Measurements from ENCODE around the gene PDE8B. TPM values are rescaled to one million over a fixed set of nuclear protein-coding genes. Genes with fewer than 3 reads are reported as not detected.

Gene PDE8B
- total RNA-seq, 1 donor from 2014 or later: 2.0 TPM

DNA sequence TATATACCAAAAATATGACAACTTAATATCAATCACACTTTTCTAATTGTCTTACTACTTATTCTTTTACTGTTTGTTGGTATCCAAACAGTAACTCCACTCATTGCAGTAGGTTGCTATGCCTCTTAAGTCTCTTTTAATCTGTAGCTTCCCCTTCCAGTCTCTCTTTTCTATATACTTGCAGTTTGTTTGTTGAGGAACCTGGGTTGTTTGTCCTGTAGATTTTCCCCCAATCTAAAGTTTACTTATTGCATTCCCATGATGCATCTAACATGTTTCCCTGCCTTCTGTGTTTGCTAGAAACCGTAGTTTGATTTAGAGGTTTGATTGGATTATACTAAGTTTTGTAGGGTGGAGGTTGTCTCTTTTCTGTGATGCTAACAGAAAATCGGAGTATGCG lies 10.6 kb downstream of the PDE8B start:
- TF ChIP-seq, protein P1, sequence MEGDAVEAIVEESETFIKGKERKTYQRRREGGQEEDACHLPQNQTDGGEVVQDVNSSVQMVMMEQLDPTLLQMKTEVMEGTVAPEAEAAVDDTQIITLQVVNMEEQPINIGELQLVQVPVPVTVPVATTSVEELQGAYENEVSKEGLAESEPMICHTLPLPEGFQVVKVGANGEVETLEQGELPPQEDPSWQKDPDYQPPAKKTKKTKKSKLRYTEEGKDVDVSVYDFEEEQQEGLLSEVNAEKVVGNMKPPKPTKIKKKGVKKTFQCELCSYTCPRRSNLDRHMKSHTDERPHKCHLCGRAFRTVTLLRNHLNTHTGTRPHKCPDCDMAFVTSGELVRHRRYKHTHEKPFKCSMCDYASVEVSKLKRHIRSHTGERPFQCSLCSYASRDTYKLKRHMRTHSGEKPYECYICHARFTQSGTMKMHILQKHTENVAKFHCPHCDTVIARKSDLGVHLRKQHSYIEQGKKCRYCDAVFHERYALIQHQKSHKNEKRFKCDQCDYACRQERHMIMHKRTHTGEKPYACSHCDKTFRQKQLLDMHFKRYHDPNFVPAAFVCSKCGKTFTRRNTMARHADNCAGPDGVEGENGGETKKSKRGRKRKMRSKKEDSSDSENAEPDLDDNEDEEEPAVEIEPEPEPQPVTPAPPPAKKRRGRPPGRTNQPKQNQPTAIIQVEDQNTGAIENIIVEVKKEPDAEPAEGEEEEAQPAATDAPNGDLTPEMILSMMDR (IDR thresholded peaks at IDR 0.05): no peak
- H3K9me3 Mint-ChIP-seq (ENCODE audit: unreplicated experiment): no peaks in the 10 kb centered on the region
- no peak for DNase-seq (ENCODE audit: extremely low spot score, unreplicated experiment)
- no peak overlapping the region for H3K4me3 Mint-ChIP-seq (ENCODE audit: unreplicated experiment)
- no peaks in the 10 kb centered on the region for H3K36me3 Mint-ChIP-seq (ENCODE audit: unreplicated experiment)
- H3K4me1 Mint-ChIP-seq (ENCODE audit: unreplicated experiment): peaks cover 8% of the 10 kb centered on the region
- H3K27ac Mint-ChIP-seq (ENCODE audit: unreplicated experiment): no peak overlapping the region
- H3K27me3 Mint-ChIP-seq (ENCODE audit: unreplicated experiment): peaks cover 31% of the 10 kb centered on the region

DNA sequence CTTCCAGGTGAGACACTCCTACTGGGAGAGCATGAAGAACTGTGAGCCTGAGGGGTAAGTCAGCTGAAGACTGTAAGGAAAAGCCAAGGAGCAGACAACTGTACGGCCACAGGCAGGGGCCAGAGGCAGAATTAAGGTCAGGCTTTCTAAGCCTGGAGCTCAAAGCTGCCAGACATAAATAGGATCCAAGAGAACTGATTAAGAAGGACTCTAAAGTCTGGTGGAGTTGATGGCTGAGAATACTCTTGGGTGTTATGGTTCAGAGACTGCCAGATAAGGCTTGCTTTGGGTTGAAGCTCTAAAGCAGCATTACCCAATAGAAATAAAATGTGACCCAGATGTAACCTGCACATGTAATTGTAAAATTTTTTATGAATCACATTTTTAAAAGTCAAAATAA lies 12.2 kb downstream of the PDE8B start:
- Mint-ChIP-seq H3K27me3 (ENCODE audit: unreplicated experiment) (peaks cover 31% of the 10 kb centered on the region), H3K36me3 (ENCODE audit: unreplicated experiment) (no peaks in the 10 kb centered on the region), H3K4me3 (ENCODE audit: unreplicated experiment) (no peak overlapping the region), H3K4me1 (ENCODE audit: unreplicated experiment) (peaks cover 8% of the 10 kb centered on the region), H3K27ac (ENCODE audit: unreplicated experiment) (no peak overlapping the region), H3K9me3 (ENCODE audit: unreplicated experiment) (no peaks in the 10 kb centered on the region)
- TF ChIP-seq, protein P1 (IDR thresholded peaks at IDR 0.05): no peak
- no peak for DNase-seq (ENCODE audit: extremely low spot score, unreplicated experiment)

DNA sequence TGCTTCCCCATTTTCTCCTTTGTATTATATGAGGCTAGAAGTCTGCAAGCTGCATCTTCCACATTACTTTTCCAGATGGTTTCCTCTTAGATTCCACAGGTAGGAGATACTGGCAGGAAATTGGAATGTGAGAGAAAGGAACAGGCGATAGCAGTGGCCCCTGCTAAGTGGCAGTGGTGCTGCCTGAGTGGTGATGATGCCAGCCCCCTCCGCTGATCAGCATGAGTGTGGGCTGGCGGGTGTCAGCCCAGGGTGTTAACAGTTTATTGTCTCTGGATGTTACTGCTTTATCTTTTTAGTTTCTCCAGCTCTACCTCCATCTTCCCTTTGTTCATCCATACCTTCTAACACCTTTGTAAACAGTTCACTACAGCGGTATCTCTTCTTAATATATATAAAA lies 13.2 kb downstream of the PDE8B start:
- peaks cover 26% of the 10 kb centered on the region for H3K27me3 Mint-ChIP-seq (ENCODE audit: unreplicated experiment)
- no peak overlapping the region for H3K27ac Mint-ChIP-seq (ENCODE audit: unreplicated experiment)
- TF ChIP-seq, protein P1 (IDR thresholded peaks at IDR 0.05): no peak
- DNase-seq (ENCODE audit: extremely low spot score, unreplicated experiment): no peak
- no peaks in the 10 kb centered on the region for H3K36me3 Mint-ChIP-seq (ENCODE audit: unreplicated experiment)
- H3K4me3 Mint-ChIP-seq (ENCODE audit: unreplicated experiment): no peak overlapping the region
- H3K4me1 Mint-ChIP-seq (ENCODE audit: unreplicated experiment): peaks cover 8% of the 10 kb centered on the region
- no peaks in the 10 kb centered on the region for H3K9me3 Mint-ChIP-seq (ENCODE audit: unreplicated experiment)

- H3K27ac Mint-ChIP-seq (ENCODE audit: unreplicated experiment): no peak overlapping the region
- H3K36me3 Mint-ChIP-seq (ENCODE audit: unreplicated experiment): no peaks in the 10 kb centered on the region
- no peak overlapping the region for H3K4me3 Mint-ChIP-seq (ENCODE audit: unreplicated experiment)
- peaks cover 8% of the 10 kb centered on the region for H3K4me1 Mint-ChIP-seq (ENCODE audit: unreplicated experiment)
- TF ChIP-seq, protein P1 (IDR thresholded peaks at IDR 0.05): no peak
- peaks cover 28% of the 10 kb centered on the region for H3K27me3 Mint-ChIP-seq (ENCODE audit: unreplicated experiment)
- DNase-seq (ENCODE audit: extremely low spot score, unreplicated experiment): no peak
- H3K9me3 Mint-ChIP-seq (ENCODE audit: unreplicated experiment): no peaks in the 10 kb centered on the region
These were observed 14.3 kb downstream of the PDE8B start for GRCh38 chr5:77224672-77225355.

DNA sequence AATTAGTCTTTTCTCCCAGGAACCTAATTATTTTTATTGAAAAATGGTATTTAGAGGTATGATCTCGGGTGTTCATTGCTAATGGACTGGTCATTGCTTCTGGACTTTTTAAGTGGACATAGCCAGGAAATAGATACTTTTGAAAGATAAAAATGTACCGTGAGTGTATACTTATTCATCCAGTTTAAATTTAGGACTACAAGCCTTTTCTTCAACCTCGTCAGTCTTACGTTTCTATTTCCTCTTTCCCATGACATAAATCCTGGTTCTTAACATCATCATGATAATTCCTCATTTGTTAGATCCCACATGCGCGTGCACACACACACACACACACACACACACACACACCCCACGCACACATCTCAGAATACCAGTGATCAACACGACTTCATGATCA lies 15.1 kb downstream of the PDE8B start:
- no peak for DNase-seq (ENCODE audit: extremely low spot score, unreplicated experiment)
- TF ChIP-seq, protein P1 (IDR thresholded peaks at IDR 0.05): no peak
- Mint-ChIP-seq H3K27ac (ENCODE audit: unreplicated experiment) (no peak overlapping the region), H3K9me3 (ENCODE audit: unreplicated experiment) (no peaks in the 10 kb centered on the region), H3K4me1 (ENCODE audit: unreplicated experiment) (peaks cover 8% of the 10 kb centered on the region), H3K27me3 (ENCODE audit: unreplicated experiment) (peaks cover 26% of the 10 kb centered on the region), H3K36me3 (ENCODE audit: unreplicated experiment) (no peaks in the 10 kb centered on the region), H3K4me3 (ENCODE audit: unreplicated experiment) (no peak overlapping the region)

Measured in osteocyte (in vitro differentiated cells).